Calu3 (cell line): ENCODE measurements around the gene CFAP52. TPM values are rescaled to one million over a fixed set of nuclear protein-coding genes. Genes with fewer than 3 reads are reported as not detected.

Experiments used
- BruUV-seq: library from RNA; stranded (reverse); fragments of 400-500 nt; replicated peaks from 2 replicates; lab custom pipeline; 2021; lab: Mats Ljungman, UMichigan
- CTCF ChIA-PET: fragments of 300-600 bp; sonication (Branson Sonifier 250); formaldehyde crosslinking; loops from one replicate; lab custom pipeline; 2022; ENCODE audit warnings: antibody characterized with exemption; lab: Charles Lee
- DNase-seq: peaks from one replicate; pipeline ENCODE4 v3.0.0; 2022
- H3K27ac Mint-ChIP-seq: one replicate; pipeline ENCODE4 v1.8.0; 2022; ENCODE audit warnings: mixed read lengths; ENCODE audit not compliant: unreplicated experiment
- H3K27me3 Mint-ChIP-seq: one replicate; pipeline ENCODE4 v1.8.0; 2022; ENCODE audit warnings: mixed read lengths; ENCODE audit not compliant: unreplicated experiment
- H3K36me3 Mint-ChIP-seq: one replicate; pipeline ENCODE4 v1.8.0; 2022; ENCODE audit warnings: mild to moderate bottlenecking, moderate library complexity, mixed read lengths; ENCODE audit not compliant: insufficient read depth, unreplicated experiment
- H3K4me1 Mint-ChIP-seq: one replicate; pipeline ENCODE4 v1.8.0; 2022; ENCODE audit warnings: mild to moderate bottlenecking, low read depth, mixed read lengths; ENCODE audit not compliant: unreplicated experiment
- H3K4me3 Mint-ChIP-seq: one replicate; pipeline ENCODE4 v1.8.0; 2022; ENCODE audit warnings: mild to moderate bottlenecking, low read depth, moderate library complexity, mixed read lengths; ENCODE audit not compliant: unreplicated experiment
- H3K9me3 Mint-ChIP-seq: one replicate; pipeline ENCODE4 v1.8.0; 2022; ENCODE audit warnings: low read depth, mixed read lengths; ENCODE audit not compliant: unreplicated experiment
- CTCF ChIP-seq: fragments of 200-600 bp; IDR thresholded peaks from one replicate; pipeline ENCODE4 v1.8.0; 2022; ENCODE audit warnings: antibody characterized with exemption; ENCODE audit not compliant: unreplicated experiment
- intact Hi-C: fragments of 100-400 bp; cut with micrococcal nuclease; formaldehyde crosslinking; loops from one replicate; pipeline ENCODE4 v1.10.0; 2022; ENCODE audit not compliant: unreplicated experiment
- total RNA-seq: library from RNA; stranded (reverse); gene quantifications from 2 replicates; pipeline ENCODE4 v1.2.3, GENCODE V29; 2022

CFAP52 gene
- total RNA-seq, 1 experiment from 2014 or later: not detected

- no peak for TF ChIP-seq CTCF
- intact Hi-C loops: loop anchor here (2.0 to 10.0 kb wide), 2 partner anchors 33 to 103 kb away; partner anchors contain the start of genes CFAP52, STX8 and USP43
- no peak for DNase-seq
- Mint-ChIP-seq H3K36me3 (peaks cover 7% of the 10 kb centered on the region), H3K27me3 (no peaks in the 10 kb centered on the region), H3K4me1 (peaks cover 24% of the 10 kb centered on the region), H3K9me3 (no peaks in the 10 kb centered on the region), H3K27ac (peak overlapping the region; percentile 52), H3K4me3 (no peak overlapping the region)
- CTCF ChIA-PET: no interaction called here
- no TSS peak for BruUV-seq
These were observed 101.5 kb downstream of the CFAP52 start for GRCh38 chr17:9677896-9678295.

DNA sequence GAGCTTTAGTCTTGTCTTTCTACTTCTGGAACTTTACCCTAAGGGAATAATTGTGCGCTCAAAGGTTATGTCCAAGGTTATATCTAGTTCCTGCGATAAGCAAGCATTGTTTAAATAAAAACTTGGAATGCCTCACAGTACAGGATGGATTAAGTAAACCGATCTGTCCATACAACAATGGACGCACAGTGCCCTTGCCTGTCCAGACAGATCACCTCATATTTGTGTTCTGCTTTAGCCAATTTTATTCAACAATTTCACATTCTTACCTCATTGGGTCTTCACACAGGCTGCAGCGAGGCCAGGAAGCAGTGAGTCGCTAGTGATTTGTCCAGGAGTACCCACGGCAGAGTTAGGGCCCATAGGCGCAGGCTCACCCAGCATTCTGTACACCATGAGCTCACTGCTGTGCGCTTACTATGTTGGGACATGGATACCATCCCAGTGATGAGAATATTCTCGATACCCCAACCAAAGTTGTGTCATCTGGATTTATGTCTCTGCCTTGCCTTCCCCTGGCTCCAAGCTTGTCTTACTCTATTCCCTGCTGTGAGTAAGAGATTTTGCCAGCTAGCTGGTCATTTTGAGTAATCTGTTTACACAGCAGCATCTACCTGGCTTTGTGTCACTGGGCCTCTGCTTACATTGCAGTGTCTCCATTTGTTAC is 108.6 kb downstream of the CFAP52 start:
- Mint-ChIP-seq H3K36me3 (peaks cover 5% of the 10 kb centered on the region), H3K9me3 (no peaks in the 10 kb centered on the region), H3K4me1 (no peaks in the 10 kb centered on the region), H3K27me3 (no peaks in the 10 kb centered on the region), H3K4me3 (no peak overlapping the region), H3K27ac (no peak overlapping the region)
- no peak for DNase-seq
- CTCF ChIA-PET: interaction anchor here (0.6 kb wide), 1 partner anchor 296 kb away, joined by 3 read pairs; no protein-coding TSS in a partner anchor
- no peak for TF ChIP-seq CTCF
- intact Hi-C loops: no loop called here
- no TSS peak for BruUV-seq

Other genes starting within 250 kb of the CFAP52 start
- gene STX8, start 822 bp upstream of the CFAP52 start, total RNA-seq: 31.6 and 32.4 TPM in 2 replicates
- gene USP43, start 68.9 kb downstream of the CFAP52 start, total RNA-seq: 6.7 and 8.5 TPM in 2 replicates
- not detected in 2 replicates for gene DHRS7C, start 214.9 kb downstream of the CFAP52 start, total RNA-seq
- not detected in 2 replicates for gene GSG1L2, start 245.4 kb downstream of the CFAP52 start, total RNA-seq
- gene GLP2R, start 249.3 kb downstream of the CFAP52 start, total RNA-seq: 0.20 and 0.59 TPM in 2 replicates